Fibroblast of skin of right quadriceps (primary cell): ENCODE data around the gene USP17L18.
"Not testable (repeated sequence)": the region's sequence is repeated elsewhere in the genome, so short reads cannot be mapped to it uniquely, and the experiment has no call there.

Experiments used
- DNase-seq: peaks from one replicate; pipeline ENCODE4 v3.0.0-alpha.2; 2013

Gene USP17L18, protein sequence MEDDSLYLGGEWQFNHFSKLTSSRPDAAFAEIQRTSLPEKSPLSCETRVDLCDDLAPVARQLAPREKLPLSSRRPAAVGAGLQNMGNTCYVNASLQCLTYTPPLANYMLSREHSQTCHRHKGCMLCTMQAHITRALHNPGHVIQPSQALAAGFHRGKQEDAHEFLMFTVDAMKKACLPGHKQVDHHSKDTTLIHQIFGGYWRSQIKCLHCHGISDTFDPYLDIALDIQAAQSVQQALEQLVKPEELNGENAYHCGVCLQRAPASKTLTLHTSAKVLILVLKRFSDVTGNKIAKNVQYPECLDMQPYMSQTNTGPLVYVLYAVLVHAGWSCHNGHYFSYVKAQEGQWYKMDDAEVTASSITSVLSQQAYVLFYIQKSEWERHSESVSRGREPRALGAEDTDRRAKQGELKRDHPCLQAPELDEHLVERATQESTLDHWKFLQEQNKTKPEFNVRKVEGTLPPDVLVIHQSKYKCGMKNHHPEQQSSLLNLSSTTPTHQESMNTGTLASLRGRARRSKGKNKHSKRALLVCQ

DNA sequence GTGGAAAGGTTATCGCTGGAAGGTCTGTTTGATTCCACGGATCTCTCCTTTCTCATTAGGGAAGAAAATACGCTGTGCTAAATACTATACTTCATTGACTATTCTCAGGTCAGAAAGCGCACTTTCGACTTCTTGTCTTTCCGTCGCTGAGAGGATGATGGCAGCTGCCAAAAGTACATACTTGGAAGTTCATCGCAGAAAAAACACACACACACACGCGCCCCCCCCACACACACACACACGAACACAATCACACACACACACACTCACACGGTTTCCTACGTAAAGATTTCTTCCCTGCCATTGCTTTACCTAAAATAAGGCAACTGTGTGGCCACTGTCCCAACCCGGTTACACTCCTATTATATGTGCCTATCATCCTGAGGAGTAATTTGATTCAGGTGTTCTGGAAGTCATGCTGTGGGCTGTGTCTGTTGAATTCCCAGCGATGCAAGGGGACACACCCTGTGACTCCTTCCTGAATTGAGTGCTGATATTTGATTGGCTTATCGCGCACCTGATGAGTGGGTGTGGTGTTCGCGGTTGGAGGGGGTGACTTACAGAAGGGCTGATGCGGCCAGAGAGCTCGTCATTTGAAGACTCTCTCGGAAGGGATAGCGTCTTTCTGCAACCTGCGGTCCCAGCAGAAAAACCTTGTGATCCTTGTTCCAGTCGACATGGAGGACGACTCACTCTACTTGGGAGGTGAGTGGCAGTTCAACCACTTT lies at the start of gene USP17L18:
Gene USP17L18, plus strand, starts transcription at position 678 of the 728 bp plus-strand sequence. Its CDS starts 0 bp downstream, at position 678.
- peak; percentile 0 for DNase-seq

DNA sequence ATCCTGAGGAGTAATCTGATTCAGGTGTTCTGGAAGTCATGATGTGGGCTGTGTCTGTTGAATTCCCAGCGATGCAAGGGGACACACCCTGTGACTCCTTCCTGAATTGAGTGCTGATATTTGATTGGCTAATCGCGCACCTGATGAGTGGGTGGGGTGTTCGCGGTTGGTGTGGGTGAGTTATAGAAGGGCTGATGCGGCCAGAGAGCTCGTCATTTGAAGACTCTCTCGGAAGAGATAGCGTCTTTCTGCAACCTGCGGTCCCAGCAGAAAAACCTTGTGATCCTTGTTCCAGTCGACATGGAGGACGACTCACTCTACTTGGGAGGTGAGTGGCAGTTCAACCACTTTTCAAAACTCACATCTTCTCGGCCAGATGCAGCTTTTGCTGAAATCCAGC lies 38.1 kb upstream of the USP17L18 start, which contains the start of gene USP17L10:
Gene USP17L10, plus strand, starts transcription at position 301 of the 400 bp plus-strand sequence. Its CDS starts 0 bp downstream, at position 301.
- DNase-seq: not testable (repeated sequence)

DNA sequence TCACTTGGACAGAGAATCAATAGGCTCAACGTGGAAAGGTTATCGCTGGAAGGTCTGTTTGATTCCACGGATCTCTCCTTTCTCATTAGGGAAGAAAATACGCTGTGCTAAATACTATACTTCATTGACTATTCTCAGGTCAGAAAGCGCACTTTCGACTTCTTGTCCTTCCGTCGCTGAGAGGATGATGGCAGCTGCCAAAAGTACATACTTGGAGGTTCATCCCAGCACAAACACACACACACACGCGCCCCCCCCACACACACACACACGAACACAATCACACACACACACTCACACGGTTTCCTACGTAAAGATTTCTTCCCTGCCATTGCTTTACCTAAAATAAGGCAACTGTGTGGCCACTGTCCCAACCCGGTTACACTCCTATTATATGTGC lies 33.7 kb upstream of the USP17L18 start:
- not testable (repeated sequence) for DNase-seq

DNA sequence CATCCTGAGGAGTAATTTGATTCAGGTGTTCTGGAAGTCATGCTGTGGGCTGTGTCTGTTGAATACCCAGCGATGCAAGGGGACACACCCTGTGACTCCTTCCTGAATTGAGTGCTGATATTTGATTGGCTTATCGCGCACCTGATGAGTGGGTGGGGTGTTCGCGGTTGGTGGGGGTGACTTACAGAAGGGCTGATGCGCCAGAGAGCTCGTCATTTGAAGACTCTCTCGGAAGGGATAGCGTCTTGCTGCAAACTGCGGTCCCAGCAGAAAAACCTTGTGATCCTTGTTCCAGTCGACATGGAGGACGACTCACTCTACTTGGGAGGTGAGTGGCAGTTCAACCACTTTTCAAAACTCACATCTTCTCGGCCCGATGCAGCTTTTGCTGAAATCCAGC lies 33.3 kb upstream of the USP17L18 start, which contains the start of gene USP17L11:
Gene USP17L11, plus strand, starts transcription at position 301 of the 400 bp plus-strand sequence. Its CDS starts 0 bp downstream, at position 301.
- DNase-seq: not testable (repeated sequence)

DNA sequence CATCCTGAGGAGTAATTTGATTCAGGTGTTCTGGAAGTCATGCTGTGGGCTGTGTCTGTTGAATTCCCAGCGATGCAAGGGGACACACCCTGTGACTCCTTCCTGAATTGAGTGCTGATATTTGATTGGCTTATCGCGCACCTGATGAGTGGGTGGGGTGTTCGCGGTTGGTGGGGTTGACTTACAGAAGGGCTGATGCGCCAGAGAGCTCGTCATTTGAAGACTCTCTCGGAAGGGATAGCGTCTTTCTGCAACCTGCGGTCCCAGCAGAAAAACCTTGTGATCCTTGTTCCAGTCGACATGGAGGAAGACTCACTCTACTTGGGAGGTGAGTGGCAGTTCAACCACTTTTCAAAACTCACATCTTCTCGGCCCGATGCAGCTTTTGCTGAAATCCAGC lies 28.6 kb upstream of the USP17L18 start, which contains the start of gene USP17L12:
Gene USP17L12, plus strand, starts transcription at position 301 of the 400 bp plus-strand sequence. Its CDS starts 0 bp downstream, at position 301.
- not testable (repeated sequence) for DNase-seq

DNA sequence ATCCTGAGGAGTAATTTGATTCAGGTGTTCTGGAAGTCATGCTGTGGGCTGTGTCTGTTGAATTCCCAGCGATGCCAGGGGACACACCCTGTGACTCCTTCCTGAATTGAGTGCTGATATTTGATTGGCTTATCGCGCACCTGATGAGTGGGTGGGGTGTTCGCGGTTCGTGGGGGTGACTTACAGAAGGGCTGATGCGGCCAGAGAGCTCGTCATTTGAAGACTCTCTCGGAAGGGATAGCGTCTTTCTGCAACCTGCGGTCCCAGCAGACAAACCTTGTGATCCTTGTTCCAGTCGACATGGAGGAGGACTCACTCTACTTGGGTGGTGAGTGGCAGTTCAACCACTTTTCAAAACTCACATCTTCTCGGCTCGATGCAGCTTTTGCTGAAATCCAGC lies 23.8 kb upstream of the USP17L18 start, which contains the start of gene USP17L13:
Gene USP17L13, plus strand, starts transcription at position 301 of the 400 bp plus-strand sequence. Its CDS starts 0 bp downstream, at position 301.
- DNase-seq: not testable (repeated sequence)

DNA sequence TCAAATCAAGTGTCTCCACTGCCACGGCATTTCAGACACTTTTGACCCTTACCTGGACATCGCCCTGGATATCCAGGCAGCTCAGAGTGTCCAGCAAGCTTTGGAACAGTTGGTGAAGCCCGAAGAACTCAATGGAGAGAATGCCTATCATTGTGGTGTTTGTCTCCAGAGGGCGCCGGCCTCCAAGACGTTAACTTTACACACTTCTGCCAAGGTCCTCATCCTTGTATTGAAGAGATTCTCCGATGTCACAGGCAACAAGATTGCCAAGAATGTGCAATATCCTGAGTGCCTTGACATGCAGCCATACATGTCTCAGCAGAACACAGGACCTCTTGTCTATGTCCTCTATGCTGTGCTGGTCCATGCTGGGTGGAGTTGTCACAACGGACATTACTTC lies 18.2 kb upstream of the USP17L18 start:
- not testable (repeated sequence) for DNase-seq

DNA sequence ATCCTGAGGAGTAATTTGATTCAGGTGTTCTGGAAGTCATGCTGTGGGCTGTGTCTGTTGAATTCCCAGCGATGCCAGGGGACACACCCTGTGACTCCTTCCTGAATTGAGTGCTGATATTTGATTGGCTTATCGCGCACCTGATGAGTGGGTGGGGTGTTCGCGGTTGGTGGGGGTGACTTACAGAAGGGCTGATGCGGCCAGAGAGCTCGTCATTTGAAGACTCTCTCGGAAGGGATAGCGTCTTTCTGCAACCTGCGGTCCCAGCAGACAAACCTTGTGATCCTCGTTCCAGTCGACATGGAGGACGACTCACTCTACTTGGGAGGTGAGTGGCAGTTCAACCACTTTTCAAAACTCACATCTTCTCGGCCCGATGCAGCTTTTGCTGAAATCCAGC lies 14.3 kb upstream of the USP17L18 start, which contains the start of gene USP17L15:
Gene USP17L15, plus strand, starts transcription at position 301 of the 400 bp plus-strand sequence. Its CDS starts 0 bp downstream, at position 301.
- DNase-seq: not testable (repeated sequence)

DNA sequence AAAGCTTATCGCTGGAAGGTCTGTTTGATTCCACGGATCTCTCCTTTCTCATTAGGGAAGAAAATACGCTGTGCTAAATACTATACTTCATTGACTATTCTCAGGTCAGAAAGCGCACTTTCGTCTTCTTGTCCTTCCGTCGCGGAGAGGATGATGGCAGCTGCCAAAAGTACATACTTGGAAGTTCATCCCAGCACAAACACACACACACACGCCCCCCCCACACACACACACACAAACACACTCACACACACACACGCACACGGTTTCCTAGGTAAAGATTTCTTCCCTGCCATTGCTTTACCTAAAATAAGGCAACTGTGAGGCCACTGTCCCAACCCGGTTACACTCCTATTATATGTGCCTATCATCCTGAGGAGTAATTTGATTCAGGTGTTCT lies 10.0 kb upstream of the USP17L18 start:
- DNase-seq: peak; percentile 0

DNA sequence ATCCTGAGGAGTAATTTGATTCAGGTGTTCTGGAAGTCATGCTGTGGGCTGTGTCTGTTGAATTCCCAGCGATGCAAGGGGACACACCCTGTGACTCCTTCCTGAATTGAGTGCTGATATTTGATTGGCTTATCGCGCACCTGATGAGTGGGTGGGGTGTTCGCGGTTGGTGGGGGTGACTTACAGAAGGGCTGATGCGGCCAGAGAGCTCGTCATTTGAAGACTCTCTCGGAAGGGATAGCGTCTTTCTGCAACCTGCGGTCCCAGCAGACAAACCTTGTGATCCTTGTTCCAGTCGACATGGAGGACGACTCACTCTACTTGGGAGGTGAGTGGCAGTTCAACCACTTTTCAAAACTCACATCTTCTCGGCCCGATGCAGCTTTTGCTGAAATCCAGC lies 4.9 kb upstream of the USP17L18 start, which contains the start of gene USP17L17:
Gene USP17L17, plus strand, starts transcription at position 301 of the 400 bp plus-strand sequence. Its CDS starts 0 bp downstream, at position 301.
- not testable (repeated sequence) for DNase-seq

DNA sequence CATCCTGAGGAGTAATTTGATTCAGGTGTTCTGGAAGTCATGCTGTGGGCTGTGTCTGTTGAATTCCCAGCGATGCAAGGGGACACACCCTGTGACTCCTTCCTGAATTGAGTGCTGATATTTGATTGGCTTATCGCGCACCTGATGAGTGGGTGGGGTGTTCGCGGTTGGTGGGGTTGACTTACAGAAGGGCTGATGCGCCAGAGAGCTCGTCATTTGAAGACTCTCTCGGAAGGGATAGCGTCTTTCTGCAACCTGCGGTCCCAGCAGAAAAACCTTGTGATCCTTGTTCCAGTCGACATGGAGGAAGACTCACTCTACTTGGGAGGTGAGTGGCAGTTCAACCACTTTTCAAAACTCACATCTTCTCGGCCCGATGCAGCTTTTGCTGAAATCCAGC lies 4.6 kb downstream of the USP17L18 start, which contains the start of gene USP17L19:
Gene USP17L19, plus strand, starts transcription at position 301 of the 400 bp plus-strand sequence. Its CDS starts 0 bp downstream, at position 301.
- DNase-seq: not testable (repeated sequence)

DNA sequence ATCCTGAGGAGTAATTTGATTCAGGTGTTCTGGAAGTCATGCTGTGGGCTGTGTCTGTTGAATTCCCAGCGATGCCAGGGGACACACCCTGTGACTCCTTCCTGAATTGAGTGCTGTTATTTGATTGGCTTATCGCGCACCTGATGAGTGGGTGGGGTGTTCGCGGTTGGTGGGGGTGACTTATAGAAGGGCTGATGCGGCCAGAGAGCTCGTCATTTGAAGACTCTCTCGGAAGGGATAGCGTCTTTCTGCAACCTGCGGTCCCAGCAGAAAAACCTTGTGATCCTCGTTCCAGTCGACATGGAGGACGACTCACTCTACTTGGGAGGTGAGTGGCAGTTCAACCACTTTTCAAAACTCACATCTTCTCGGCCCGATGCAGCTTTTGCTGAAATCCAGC lies 9.4 kb downstream of the USP17L18 start, which contains the start of gene USP17L20:
Gene USP17L20, plus strand, starts transcription at position 301 of the 400 bp plus-strand sequence. Its CDS starts 0 bp downstream, at position 301.
- DNase-seq: not testable (repeated sequence)

DNA sequence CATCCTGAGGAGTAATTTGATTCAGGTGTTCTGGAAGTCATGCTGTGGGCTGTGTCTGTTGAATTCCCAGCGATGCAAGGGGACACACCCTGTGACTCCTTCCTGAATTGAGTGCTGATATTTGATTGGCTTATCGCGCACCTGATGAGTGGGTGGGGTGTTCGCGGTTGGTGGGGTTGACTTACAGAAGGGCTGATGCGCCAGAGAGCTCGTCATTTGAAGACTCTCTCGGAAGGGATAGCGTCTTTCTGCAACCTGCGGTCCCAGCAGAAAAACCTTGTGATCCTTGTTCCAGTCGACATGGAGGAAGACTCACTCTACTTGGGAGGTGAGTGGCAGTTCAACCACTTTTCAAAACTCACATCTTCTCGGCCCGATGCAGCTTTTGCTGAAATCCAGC lies 14.1 kb downstream of the USP17L18 start, which contains the start of gene USP17L21:
Gene USP17L21, plus strand, starts transcription at position 301 of the 400 bp plus-strand sequence. Its CDS starts 0 bp downstream, at position 301.
- not testable (repeated sequence) for DNase-seq

DNA sequence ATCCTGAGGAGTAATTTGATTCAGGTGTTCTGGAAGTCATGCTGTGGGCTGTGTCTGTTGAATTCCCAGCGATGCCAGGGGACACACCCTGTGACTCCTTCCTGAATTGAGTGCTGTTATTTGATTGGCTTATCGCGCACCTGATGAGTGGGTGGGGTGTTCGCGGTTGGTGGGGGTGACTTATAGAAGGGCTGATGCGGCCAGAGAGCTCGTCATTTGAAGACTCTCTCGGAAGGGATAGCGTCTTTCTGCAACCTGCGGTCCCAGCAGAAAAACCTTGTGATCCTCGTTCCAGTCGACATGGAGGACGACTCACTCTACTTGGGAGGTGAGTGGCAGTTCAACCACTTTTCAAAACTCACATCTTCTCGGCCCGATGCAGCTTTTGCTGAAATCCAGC lies 18.9 kb downstream of the USP17L18 start, which contains the start of gene USP17L22:
Gene USP17L22, plus strand, starts transcription at position 301 of the 400 bp plus-strand sequence. Its CDS starts 0 bp downstream, at position 301.
- not testable (repeated sequence) for DNase-seq

DNA sequence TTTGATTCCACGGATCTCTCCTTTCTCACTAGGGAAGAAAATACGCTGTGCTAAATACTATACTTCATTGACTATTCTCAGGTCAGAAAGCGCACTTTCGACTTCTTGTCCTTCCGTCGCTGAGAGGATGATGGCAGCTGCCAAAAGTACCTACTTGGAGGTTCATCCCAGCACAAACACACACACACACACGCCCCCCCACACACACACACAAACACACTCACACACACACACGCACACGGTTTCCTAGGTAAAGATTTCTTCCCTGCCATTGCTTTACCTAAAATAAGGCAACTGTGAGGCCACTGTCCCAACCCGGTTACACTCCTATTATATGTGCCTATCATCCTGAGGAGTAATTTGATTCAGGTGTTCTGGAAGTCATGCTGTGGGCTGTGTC lies 23.3 kb downstream of the USP17L18 start:
- DNase-seq: not testable (repeated sequence)
